Glutamatergic neuron (in vitro differentiated cells): ENCODE data around the gene CCDC178. TPM values are rescaled to one million over a fixed set of nuclear protein-coding genes. Genes with fewer than 3 reads are reported as not detected.

Experiments used
- DNase-seq: peaks from one replicate; pipeline ENCODE4 v3.0.0; 2022
- H3K27ac Mint-ChIP-seq: one replicate; pipeline ENCODE4 v1.8.0; 2020; ENCODE audit warnings: mild to moderate bottlenecking, mixed read lengths, inconsistent platforms; ENCODE audit not compliant: unreplicated experiment
- H3K27me3 Mint-ChIP-seq: one replicate; pipeline ENCODE4 v1.8.0; 2020; ENCODE audit warnings: mild to moderate bottlenecking, moderate library complexity, mixed read lengths, inconsistent platforms; ENCODE audit not compliant: unreplicated experiment
- H3K36me3 Mint-ChIP-seq: one replicate; pipeline ENCODE4 v1.8.0; 2020; ENCODE audit warnings: mild to moderate bottlenecking, mixed read lengths, inconsistent platforms; ENCODE audit not compliant: unreplicated experiment
- H3K4me1 Mint-ChIP-seq: one replicate; pipeline ENCODE4 v1.8.0; 2020; ENCODE audit warnings: mild to moderate bottlenecking, low read depth, mixed read lengths, inconsistent platforms; ENCODE audit not compliant: unreplicated experiment
- H3K4me3 Mint-ChIP-seq: one replicate; pipeline ENCODE4 v1.8.0; 2020; ENCODE audit warnings: mild to moderate bottlenecking, mixed read lengths, inconsistent platforms; ENCODE audit not compliant: unreplicated experiment
- H3K9me3 Mint-ChIP-seq: one replicate; pipeline ENCODE4 v1.8.0; 2020; ENCODE audit warnings: mild to moderate bottlenecking, moderate library complexity, mixed read lengths, inconsistent platforms; ENCODE audit not compliant: unreplicated experiment
- CTCF ChIP-seq: fragments of 200-600 bp; sonication (generic); IDR thresholded peaks from one replicate; pipeline ENCODE4 v1.5.0; 2021; ENCODE audit not compliant: partially characterized antibody, unreplicated experiment
- total RNA-seq: library from RNA; stranded (reverse); fragmentation: NEBNext Ultra II Directional; extraction: Animal tissue kit (Norgen Biotek cat#: 25700); gene quantifications from one replicate; pipeline ENCODE4 v1.2.1, GENCODE V29; 2021; ENCODE audit not compliant: unreplicated experiment

Gene CCDC178
- total RNA-seq, 1 donor from 2014 or later = not detected

DNA sequence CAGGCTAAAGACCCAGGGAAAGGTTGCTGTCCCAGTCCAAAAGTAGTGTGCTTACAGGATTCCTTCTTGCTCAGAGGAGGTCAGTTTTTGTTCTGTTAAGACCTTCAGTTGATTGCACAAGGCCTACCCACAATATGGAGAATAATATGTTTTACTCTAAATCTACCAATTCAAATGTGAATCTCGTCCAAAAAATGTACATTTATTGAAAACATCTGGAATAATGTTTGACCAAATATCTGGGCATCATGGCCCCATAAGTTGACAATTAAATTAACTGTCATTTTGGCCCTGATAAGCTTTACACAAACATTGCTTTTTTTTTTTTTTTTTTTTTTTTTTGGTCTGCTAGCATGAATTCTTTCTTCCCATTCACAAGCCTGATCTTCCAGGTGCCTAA lies 109.8 kb downstream of the CCDC178 start:
- H3K4me3 Mint-ChIP-seq = no peak overlapping the region
- H3K36me3 Mint-ChIP-seq = no peaks in the 10 kb centered on the region
- no peak overlapping the region for H3K27ac Mint-ChIP-seq
- no peaks in the 10 kb centered on the region for H3K9me3 Mint-ChIP-seq
- no peak for DNase-seq
- H3K27me3 Mint-ChIP-seq = no peaks in the 10 kb centered on the region
- no peak for TF ChIP-seq CTCF
- H3K4me1 Mint-ChIP-seq = no peaks in the 10 kb centered on the region

- no peaks in the 10 kb centered on the region for H3K9me3 Mint-ChIP-seq
- DNase-seq = no peak
- H3K27ac Mint-ChIP-seq = no peak overlapping the region
- H3K36me3 Mint-ChIP-seq = no peaks in the 10 kb centered on the region
- H3K4me1 Mint-ChIP-seq = no peaks in the 10 kb centered on the region
- TF ChIP-seq CTCF = no peak
- no peaks in the 10 kb centered on the region for H3K27me3 Mint-ChIP-seq
- H3K4me3 Mint-ChIP-seq = no peak overlapping the region
Observed at GRCh38 chr18:33326975-33327374, 113.5 kb downstream of the CCDC178 start.

GRCh38 chr18:33317640-33318039 lies 122.9 kb downstream of the CCDC178 start:
- no peaks in the 10 kb centered on the region for H3K27me3 Mint-ChIP-seq
- TF ChIP-seq CTCF = no peak
- no peak overlapping the region for H3K27ac Mint-ChIP-seq
- no peak for DNase-seq
- H3K4me3 Mint-ChIP-seq = no peak overlapping the region
- H3K9me3 Mint-ChIP-seq = no peaks in the 10 kb centered on the region
- H3K36me3 Mint-ChIP-seq = no peaks in the 10 kb centered on the region
- no peaks in the 10 kb centered on the region for H3K4me1 Mint-ChIP-seq

- H3K27me3 Mint-ChIP-seq = no peaks in the 10 kb centered on the region
- no peaks in the 10 kb centered on the region for H3K9me3 Mint-ChIP-seq
- no peak overlapping the region for H3K4me3 Mint-ChIP-seq
- no peak for TF ChIP-seq CTCF
- no peak for DNase-seq
- H3K27ac Mint-ChIP-seq = no peak overlapping the region
- no peaks in the 10 kb centered on the region for H3K4me1 Mint-ChIP-seq
- no peaks in the 10 kb centered on the region for H3K36me3 Mint-ChIP-seq
Observed at GRCh38 chr18:33316146-33316587, 124.4 kb downstream of the CCDC178 start.

DNA sequence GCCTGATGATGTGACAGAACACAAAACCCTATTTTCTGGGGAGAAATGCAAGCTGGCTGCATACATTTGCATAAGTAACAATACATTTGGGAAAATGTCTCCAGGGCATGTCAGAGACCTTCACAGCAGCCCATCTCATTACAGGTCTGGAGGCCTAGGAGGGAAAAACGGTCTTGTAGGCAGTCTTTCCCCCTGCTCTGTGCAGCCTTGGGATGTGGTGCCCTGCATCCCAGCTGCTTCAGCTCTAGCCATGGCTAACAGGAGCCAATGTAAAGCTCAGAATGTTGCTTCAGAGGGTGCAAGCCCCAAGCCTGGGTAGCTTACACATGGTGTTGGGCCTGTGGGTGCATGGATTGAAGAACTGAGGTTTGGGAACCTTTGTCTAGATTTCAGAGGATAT lies 133.0 kb downstream of the CCDC178 start:
- no peak overlapping the region for H3K4me3 Mint-ChIP-seq
- H3K27ac Mint-ChIP-seq = no peak overlapping the region
- H3K4me1 Mint-ChIP-seq = no peaks in the 10 kb centered on the region
- H3K27me3 Mint-ChIP-seq = no peaks in the 10 kb centered on the region
- no peaks in the 10 kb centered on the region for H3K9me3 Mint-ChIP-seq
- no peak for TF ChIP-seq CTCF
- H3K36me3 Mint-ChIP-seq = peaks cover 6% of the 10 kb centered on the region
- no peak for DNase-seq
